Activated CD8-positive, alpha-beta memory T cell treated with anti-CD3 and anti-CD28 coated beads, Interleukin-2, amount 50 U/mL, for 24 hours (primary cell): ENCODE data around the gene ITGB1.

ENCODE experiments used
- DNase-seq: peaks from one replicate; pipeline ENCODE4 v3.0.0-alpha.2; 2020; ENCODE audit errors: extremely low read depth

Gene ITGB1

GRCh38 chr10:32955790-32956189 lies 2.2 kb downstream of the ITGB1 start:
- DNase-seq: no peak

- DNase-seq: no peak
These were observed 2.7 kb downstream of the ITGB1 start for GRCh38 chr10:32955299-32955772.

GRCh38 chr10:32954545-32955298 lies 3.3 kb downstream of the ITGB1 start:
- DNase-seq: no peak

- DNase-seq: no peak
These were observed 4.0 kb downstream of the ITGB1 start for GRCh38 chr10:32954080-32954479.

GRCh38 chr10:32953277-32953927 lies 4.6 kb downstream of the ITGB1 start:
- no peak for DNase-seq

- no peak for DNase-seq
These were observed 5.3 kb downstream of the ITGB1 start for GRCh38 chr10:32952541-32953276.

- no peak for DNase-seq
These were observed 5.9 kb downstream of the ITGB1 start for GRCh38 chr10:32952094-32952493.

GRCh38 chr10:32951111-32951510 lies 6.9 kb downstream of the ITGB1 start:
- DNase-seq: no peak

GRCh38 chr10:32950591-32951108 lies 7.4 kb downstream of the ITGB1 start:
- no peak for DNase-seq

- no peak for DNase-seq
These were observed 8.8 kb downstream of the ITGB1 start for GRCh38 chr10:32949221-32949678.

GRCh38 chr10:32948451-32948850 lies 9.6 kb downstream of the ITGB1 start:
- no peak for DNase-seq

- no peak for DNase-seq
These were observed 10.4 kb downstream of the ITGB1 start for GRCh38 chr10:32947586-32947985.

GRCh38 chr10:32946108-32946507 lies 11.9 kb downstream of the ITGB1 start:
- DNase-seq: no peak

- no peak for DNase-seq
These were observed 14.0 kb downstream of the ITGB1 start for GRCh38 chr10:32943854-32944661.

GRCh38 chr10:32943395-32943794 lies 14.6 kb downstream of the ITGB1 start:
- no peak for DNase-seq

- no peak for DNase-seq
These were observed 15.9 kb downstream of the ITGB1 start for GRCh38 chr10:32942081-32942480.

- no peak for DNase-seq
These were observed 16.7 kb downstream of the ITGB1 start for GRCh38 chr10:32941357-32941756.

- DNase-seq: no peak
These were observed 17.4 kb downstream of the ITGB1 start for GRCh38 chr10:32940321-32941301.

GRCh38 chr10:32939296-32940111 lies 18.5 kb downstream of the ITGB1 start:
- DNase-seq: no peak
